AML-193 (cell line): ENCODE measurements around the gene CHN1.

ENCODE experiments used
- DNase-seq, 2 experiments: peaks; one replicate each; lab custom pipeline; 2025; lab: John Stamatoyannopoulos, UW

The CHN1 gene

GRCh38 chr2:174924061-174924693 is 81.0 kb downstream of the CHN1 start:
- DNase-seq: no peak

GRCh38 chr2:174919947-174920595 is 85.1 kb downstream of the CHN1 start:
- no peak for DNase-seq

DNA sequence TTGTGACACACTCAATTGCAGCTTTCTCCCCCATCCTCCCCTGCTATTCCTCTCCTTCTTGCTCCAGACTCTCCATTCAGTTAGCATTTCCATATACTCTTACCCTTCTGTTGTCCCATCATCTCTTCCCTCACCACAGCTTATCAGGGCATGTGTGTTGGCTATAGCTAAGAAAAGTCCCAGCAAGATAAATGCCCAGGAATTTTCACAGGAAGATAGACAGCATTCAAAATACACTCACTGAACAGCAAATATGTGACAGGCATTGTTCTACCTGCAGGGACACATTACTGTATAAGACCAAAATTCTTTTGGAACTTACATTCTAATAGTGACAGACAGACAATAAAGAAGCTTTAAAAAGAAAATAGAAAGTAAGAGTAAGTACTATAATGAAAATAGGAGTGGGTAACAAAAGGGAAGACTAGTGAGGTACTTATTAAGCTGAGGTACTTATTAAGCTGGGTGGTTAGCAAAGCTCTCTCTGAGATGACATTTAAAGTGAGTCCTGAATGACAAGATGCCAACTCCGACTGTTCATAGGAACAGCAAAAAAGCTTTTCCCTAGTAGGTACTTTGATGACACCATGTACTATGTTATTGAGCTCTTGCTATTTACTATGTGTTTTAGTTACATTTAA is 86.2 kb downstream of the CHN1 start:
- DNase-seq: no peak

DNA sequence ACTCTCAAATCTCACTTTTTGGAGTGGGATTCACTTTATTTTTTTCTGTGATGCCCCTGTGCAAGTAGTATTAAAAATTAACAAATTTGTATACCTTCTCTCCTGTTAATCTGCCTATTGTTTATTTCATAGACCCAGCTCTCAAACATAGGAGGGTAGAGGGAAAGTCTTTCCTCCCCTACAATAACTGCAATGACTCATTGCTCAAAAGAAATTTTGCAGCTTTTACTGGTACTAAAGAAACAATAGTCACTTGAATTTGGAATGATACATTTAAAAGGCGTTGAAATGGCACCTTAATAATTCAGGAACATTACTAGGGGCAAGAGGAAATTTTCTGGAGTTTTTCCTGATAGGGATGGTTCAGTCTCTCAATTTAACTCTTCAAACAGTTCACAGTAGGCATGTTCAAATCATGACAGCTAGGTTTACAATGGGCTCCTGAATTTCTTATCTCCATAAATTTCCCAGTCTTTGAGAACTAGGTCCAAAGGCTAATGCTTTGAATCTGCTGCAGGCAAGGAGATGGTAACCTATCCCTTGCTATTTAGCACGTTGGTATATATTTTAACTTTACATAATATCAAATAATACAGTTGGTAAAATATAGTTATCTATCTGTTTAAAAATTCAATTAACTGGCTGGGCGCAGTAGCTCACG is 88.8 kb downstream of the CHN1 start:
- no peak for DNase-seq

GRCh38 chr2:174914853-174915760 is 90.1 kb downstream of the CHN1 start:
- DNase-seq: no peak

DNA sequence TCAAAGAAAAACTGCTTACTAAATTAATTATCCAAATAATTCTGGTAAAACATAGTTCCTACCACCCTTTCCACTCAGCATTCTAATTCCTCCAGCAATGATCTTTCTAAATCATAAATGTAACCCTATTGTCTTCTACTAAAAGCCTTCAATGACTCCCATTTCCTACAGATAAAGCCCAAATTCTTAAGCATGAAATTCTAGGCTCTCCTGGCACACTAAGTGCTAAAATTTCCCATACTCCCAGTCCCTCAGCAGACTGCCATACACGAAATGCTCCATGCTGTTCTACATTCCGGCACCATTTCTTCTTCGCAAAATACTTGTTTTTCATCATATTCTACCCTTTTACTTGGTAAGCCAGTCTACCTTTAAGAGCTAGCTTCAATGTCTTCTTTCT is 96.9 kb downstream of the CHN1 start:
- DNase-seq: no peak

- no peak for DNase-seq
Measured at GRCh38 chr2:174903264-174903556, 102.0 kb downstream of the CHN1 start.

DNA sequence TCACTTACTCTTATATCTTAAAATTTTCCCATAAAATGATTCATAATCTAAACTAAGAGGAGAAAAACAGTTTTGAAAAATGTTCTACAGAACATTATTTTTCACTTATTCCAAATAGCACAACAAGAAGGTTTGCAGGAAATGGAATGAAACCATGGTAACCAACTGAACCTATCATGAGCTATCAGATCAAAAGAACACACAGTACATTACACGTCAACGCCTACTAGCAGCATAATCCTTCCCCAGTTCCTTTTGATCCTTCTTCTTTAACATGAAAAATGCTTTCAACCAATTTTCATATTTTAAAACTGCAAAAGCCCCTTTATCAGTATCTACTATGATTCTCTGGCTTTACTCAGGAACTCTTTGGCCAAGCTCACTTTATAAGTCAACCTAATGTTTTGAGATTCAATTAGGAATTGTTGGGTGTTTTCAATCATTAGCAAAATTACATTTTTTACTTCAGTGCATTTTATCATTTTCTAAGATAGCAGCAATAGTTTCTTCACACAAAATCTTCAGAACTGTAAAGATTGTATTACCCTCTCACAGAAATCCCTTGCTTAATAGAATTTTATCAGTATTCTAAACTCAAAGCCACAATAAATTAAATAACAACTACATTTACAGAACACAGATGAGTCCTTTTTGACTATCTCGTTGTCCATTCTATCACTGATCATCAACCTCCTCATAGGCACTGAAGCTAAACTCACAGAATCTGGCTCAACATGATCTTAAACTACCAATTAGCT is 102.5 kb downstream of the CHN1 start:
- no peak for DNase-seq

- no peak for DNase-seq
Measured at GRCh38 chr2:174901075-174901474, 104.1 kb downstream of the CHN1 start.

- no peak for DNase-seq
Measured at GRCh38 chr2:174897286-174897685, 107.9 kb downstream of the CHN1 start.

DNA sequence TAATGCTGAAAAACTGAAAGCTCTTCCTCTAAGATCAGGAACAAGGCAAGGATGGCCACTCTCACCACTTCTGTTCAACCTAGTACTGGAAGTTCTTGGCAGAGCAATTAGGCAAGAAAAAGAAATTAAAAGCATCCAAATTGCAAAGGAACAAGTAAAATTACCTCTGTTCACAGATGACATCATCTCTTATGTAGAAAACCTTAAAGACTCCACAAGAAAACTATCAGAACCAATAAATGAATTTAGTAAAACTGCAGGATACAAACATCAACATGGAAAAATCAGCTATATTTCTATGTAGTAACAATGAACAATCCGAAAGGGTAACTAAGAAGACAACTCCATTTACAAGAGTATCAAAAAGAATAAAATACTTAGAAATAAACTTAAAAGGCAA is 112.2 kb downstream of the CHN1 start:
- DNase-seq: no peak

GRCh38 chr2:174892546-174892945 is 112.6 kb downstream of the CHN1 start:
- no peak for DNase-seq

- DNase-seq: no peak
Measured at GRCh38 chr2:174888646-174889271, 116.4 kb downstream of the CHN1 start.

GRCh38 chr2:174888146-174888545 is 117.0 kb downstream of the CHN1 start:
- DNase-seq: no peak

GRCh38 chr2:174882416-174882815 is 122.8 kb downstream of the CHN1 start:
- no peak for DNase-seq

DNA sequence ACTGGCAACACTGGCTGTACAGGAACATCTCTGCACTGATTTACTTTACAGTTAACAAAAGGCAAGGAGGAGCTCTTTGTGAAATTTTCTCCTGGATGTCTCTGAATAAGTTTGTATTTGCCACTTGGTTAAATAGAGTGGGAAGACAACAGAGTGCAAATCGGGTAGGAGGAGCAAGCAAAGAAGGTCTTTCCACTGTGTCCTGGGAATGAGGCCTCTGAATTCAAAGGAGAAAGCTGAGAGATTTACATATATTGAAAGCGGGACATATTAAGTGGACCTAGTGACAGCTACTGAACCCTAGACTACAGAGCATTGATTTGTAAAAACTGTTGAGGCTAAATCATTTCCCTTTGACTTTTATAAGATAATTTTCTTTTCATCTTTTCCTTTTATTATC is 123.5 kb downstream of the CHN1 start:
- DNase-seq: no peak

DNA sequence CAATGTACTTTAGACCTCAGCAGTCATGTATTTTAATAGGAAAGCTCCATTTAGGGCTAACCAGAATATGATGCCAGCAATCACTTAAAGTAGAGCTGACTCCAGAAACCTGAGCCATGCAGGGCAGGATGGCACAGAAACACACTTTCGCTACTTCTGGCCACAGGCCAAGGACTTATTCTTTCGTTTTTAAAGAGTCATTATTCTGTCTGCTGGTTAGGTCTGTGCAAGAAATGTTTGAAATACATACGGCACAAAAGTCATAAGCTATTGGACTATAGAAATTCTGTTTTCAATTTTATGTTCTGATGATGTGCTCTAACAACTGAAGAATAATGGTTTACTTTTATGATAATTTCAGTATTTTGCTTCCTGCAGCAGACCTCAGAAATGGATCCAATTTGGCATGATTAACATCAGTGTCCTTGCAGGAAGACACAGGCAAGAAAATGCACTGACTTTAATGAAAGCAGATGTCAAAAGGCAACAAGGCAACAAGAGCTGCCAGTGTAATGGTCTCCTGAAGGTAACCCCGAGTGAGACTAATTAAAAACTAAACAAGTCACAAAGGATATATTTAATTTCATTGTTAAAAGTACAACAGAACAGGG is 126.5 kb downstream of the CHN1 start:
- DNase-seq: no peak

- DNase-seq: no peak
Measured at GRCh38 chr2:174877751-174878150, 127.4 kb downstream of the CHN1 start.

DNA sequence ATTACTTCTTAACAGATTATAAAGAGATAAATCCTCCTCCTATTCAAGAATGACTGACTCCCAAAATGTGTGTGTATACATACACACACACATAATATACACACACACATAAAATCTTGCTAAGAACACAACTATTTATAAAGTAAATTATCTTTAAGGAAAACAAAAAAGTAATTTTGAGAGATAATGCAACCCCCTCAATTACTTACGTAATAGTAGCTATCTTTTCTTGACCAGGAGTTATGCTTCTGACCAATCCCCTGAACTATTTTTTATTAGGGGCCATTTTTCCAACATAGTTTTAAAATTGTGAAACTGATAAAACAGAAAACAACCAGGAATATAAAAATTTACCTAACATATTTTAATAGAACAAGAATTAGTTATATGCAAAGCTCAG is 127.9 kb downstream of the CHN1 start:
- DNase-seq: no peak

DNA sequence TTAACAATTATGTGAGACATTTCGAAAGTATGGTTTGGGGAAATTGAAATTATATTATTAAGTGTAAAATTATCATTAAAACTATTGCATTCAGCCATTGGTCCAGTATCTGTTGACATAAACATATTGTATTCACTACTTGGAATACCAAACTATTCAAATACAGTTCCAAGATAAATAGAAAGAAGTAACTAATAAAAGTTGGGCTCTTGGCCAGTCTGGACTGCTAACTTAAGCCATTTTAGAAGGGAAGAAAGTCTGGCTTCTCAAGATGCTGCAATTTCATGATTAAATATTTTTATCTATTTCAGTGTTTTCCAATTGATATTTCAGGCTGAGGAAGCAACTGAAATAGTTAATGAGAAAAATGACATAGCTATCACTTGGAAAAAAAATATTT is 131.1 kb downstream of the CHN1 start:
- no peak for DNase-seq

DNA sequence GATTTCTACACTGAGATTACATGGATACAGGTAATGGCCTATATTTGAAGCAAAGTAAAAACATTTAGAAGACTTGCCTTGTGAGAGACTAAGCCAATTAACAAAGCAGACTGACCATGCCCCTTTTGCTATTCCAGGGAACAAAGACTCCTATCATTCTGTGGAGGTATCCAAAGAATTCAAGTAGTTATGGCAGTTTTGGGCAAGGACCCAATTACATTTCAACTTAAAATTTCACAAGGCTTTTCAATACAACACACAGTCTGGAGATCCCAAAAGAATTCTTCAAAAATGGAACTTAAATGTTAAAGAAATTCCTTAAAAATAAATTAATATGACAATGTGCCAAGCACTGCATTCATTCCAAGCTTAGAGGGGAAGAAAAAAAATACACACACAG is 131.7 kb downstream of the CHN1 start:
- DNase-seq: no peak
